ENCODE data around the gene KIF13A. TPM values are rescaled to one million over a fixed set of nuclear protein-coding genes. Genes with fewer than 3 reads are reported as not detected.

KIF13A gene
- total and polyA plus RNA-seq, 10 of the 15 experiments (the other 5 are each of a cell fraction or from before 2014, with no cell fraction given), result 0.02 to 0.26 (median 0.13) TPM; not detected in 2

DNA sequence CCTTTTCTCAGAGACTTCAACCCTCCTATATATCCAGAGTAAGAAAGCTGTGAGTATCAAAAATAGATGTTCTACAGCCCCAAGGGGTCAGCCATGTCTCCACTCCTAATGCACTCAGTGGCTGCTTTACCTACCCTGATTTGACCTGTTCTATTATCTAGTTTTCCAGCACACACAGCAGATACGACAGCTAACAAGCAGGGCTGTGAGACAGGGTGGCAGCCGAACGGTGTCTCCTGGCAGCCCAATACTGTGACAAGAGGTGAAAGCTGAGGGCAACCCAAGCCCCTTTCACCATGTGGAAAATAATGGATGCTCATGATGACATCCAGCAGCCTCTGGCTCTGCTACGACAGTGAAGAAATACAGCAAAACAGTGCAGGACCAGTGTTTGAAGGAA is 67.9 kb downstream of the KIF13A start:
- no peak overlapping the region for H3K27ac ChIP-seq (ENCODE audit: control insufficient read depth, insufficient read depth)
- no peaks in the 10 kb centered on the region for H3K9me3 ChIP-seq (replicated peaks; ENCODE audit: control insufficient read depth, insufficient read depth, low read length)
- TF ChIP-seq ZNF24 (IDR thresholded peaks at IDR 0.05) (no peak), TCF12 (IDR thresholded peaks at IDR 0.05; ENCODE audit: low read depth, low read length) (no peak), MEF2A (IDR thresholded peaks at IDR 0.05; ENCODE audit: insufficient read depth, low read depth, low read length) (no peak), NR2C2 (IDR thresholded peaks at IDR 0.05; ENCODE audit: borderline replicate concordance, control insufficient read depth, insufficient read length, low read depth) (no peak), ZBED1 (IDR thresholded peaks at IDR 0.05; ENCODE audit: borderline replicate concordance) (no peak), LARP7 (IDR thresholded peaks at IDR 0.05) (no peak), MTA2 (IDR thresholded peaks at IDR 0.05; ENCODE audit: low read depth) (no peak)
- ChIA-PET SMC1A (ENCODE audit: uncharacterized antibody, unreplicated experiment) (no interaction called here), CTCF (no interaction called here), POLR2A (no interaction called here), RAD21 (ENCODE audit: unreplicated experiment) (no interaction called here)
- FAIRE-seq (no peak), DNase-seq (ENCODE audit: low read depth, low spot score) (no peak), ATAC-seq (no peak)
- in situ Hi-C loops (cut with MboI), result no loop called here
- no peaks in the 10 kb centered on the region for H3K79me2 ChIP-seq (ENCODE audit: control insufficient read depth, insufficient read depth, low read length)
- no peaks in the 10 kb centered on the region for H3K36me3 ChIP-seq (ENCODE audit: control insufficient read depth in 2 of 2, insufficient read depth in 2 of 2, low read length in 1 of 2)
- intact Hi-C loops (cut with micrococcal nuclease; ENCODE audit: unreplicated experiment), result no loop called here
- 95% methylated on average over 4 of the region's 4 CpGs for WGBS (ENCODE audit: insufficient coverage, insufficient replicate concordance, low lambda C conversion rate, missing lambda C conversion rate)
- no peaks in the 10 kb centered on the region for H3K4me1 ChIP-seq (ENCODE audit: control insufficient read depth, insufficient read depth, low read length)
- no peaks in the 10 kb centered on the region for H4K20me1 ChIP-seq (ENCODE audit: control insufficient read depth, insufficient read depth)
- no peak overlapping the region for H3K4me2 ChIP-seq (ENCODE audit: control insufficient read depth, insufficient read depth)
- no peak overlapping the region for H3K9ac ChIP-seq (ENCODE audit: control insufficient read depth, insufficient read depth, low read length)
- BruUV-seq (replicated peaks), result no TSS peak
- H3K4me3 ChIP-seq, result no peak overlapping the region
- H3K27me3 ChIP-seq (replicated peaks in 1 of 2; ENCODE audit: control insufficient read depth in 2 of 2, insufficient read depth in 2 of 2, low read length in 1 of 2), result no peaks in the 10 kb centered on the region; a peak in 1 of 4 replicates
- no peak overlapping the region for H2AFZ ChIP-seq (ENCODE audit: control insufficient read depth, low read depth, low read length)

DNA sequence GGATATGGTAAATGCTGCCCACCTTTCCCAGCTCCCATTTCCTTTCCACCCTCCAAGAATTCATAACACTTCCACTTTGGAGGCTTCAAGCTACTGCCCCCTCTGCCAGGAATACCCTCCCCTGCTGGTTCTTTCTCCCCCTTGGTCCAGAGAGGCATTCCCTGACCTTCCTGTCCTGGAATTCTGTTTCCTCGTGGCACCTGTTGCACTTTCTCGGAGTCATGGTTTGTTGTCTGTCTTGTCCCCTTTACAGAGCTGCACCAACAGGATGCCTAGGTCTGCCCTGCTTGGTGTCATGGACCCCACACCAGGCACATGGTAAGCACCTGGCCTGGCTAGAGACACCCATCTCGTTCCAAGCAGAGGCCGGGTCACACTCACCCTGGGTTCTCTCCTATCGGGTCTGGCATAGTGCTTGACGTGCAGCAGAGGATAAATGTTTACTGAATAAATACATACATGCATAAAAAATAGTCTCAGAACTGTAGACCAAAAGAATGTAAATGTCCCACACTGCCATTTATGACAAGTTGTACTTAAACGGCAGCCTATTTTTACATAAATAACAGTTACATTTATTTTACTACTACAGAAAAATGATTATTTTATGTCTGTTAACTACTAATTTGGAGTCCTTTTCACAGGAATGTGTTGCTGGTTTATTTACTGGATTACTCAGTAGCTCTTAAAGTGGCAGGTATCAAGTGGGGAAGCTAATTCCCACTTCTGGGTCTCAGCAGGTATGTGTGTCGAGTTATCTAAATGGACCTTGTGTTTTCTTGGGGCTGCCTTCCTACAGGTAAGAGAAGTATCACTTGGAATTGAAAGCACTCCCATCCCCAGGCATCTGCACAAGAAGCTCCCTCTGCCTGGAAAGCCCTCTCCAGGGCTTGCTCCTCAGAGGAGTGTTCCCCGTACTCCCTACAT is 69.3 kb downstream of the KIF13A start:
- no peak overlapping the region for H3K9ac ChIP-seq (ENCODE audit: control insufficient read depth, insufficient read depth, low read length)
- intact Hi-C loops (cut with micrococcal nuclease; ENCODE audit: unreplicated experiment), result no loop called here
- ChIA-PET RAD21 (ENCODE audit: unreplicated experiment) (no interaction called here), POLR2A (interaction anchor here (0.6 kb wide), 1 partner anchor 88 kb away, joined by 3 read pairs; no protein-coding TSS in a partner anchor), CTCF (no interaction called here), SMC1A (ENCODE audit: uncharacterized antibody, unreplicated experiment) (no interaction called here)
- WGBS (ENCODE audit: insufficient coverage, insufficient replicate concordance, low lambda C conversion rate, missing lambda C conversion rate), result 76% methylated on average over 9 of the region's 9 CpGs
- H3K27ac ChIP-seq (ENCODE audit: control insufficient read depth, insufficient read depth), result no peak overlapping the region
- H3K27me3 ChIP-seq (replicated peaks in 1 of 2; ENCODE audit: control insufficient read depth in 2 of 2, insufficient read depth in 2 of 2, low read length in 1 of 2), result no peaks in the 10 kb centered on the region; a peak in 1 of 4 replicates
- in situ Hi-C loops (cut with MboI), result no loop called here
- H2AFZ ChIP-seq (ENCODE audit: control insufficient read depth, low read depth, low read length), result no peak overlapping the region
- no peaks in the 10 kb centered on the region for H3K4me1 ChIP-seq (ENCODE audit: control insufficient read depth, insufficient read depth, low read length)
- H3K9me3 ChIP-seq (replicated peaks; ENCODE audit: control insufficient read depth, insufficient read depth, low read length), result no peaks in the 10 kb centered on the region
- no peak for DNase-seq (ENCODE audit: low read depth, low spot score)
- H3K79me2 ChIP-seq (ENCODE audit: control insufficient read depth, insufficient read depth, low read length), result no peaks in the 10 kb centered on the region
- H3K4me3 ChIP-seq, result no peak overlapping the region
- no peaks in the 10 kb centered on the region for H4K20me1 ChIP-seq (ENCODE audit: control insufficient read depth, insufficient read depth)
- H3K36me3 ChIP-seq (ENCODE audit: control insufficient read depth in 2 of 2, insufficient read depth in 2 of 2, low read length in 1 of 2), result no peaks in the 10 kb centered on the region
- no peak for FAIRE-seq
- H3K4me2 ChIP-seq (ENCODE audit: control insufficient read depth, insufficient read depth), result no peak overlapping the region
- no peak for ATAC-seq
- no TSS peak for BruUV-seq (replicated peaks)
- TF ChIP-seq EP300 (IDR thresholded peaks at IDR 0.05; ENCODE audit: borderline replicate concordance in 1 of 2, control insufficient read depth in 1 of 2, low read depth in 2 of 2, low read length in 2 of 2), result no peak
- no peak for TF ChIP-seq CHD2 (IDR thresholded peaks at IDR 0.05; ENCODE audit: borderline replicate concordance, low read depth, low read length)
- TF ChIP-seq YBX1 (IDR thresholded peaks at IDR 0.05), result no peak
- no peak for TF ChIP-seq TARDBP (IDR thresholded peaks at IDR 0.05; ENCODE audit: borderline replicate concordance)
- TF ChIP-seq TCF3 (IDR thresholded peaks at IDR 0.05; ENCODE audit: borderline replicate concordance, insufficient read depth, low read depth, low read length), result no peak
- no peak for TF ChIP-seq MTA3 (IDR thresholded peaks at IDR 0.05; ENCODE audit: borderline replicate concordance, low read length)
- TF ChIP-seq, protein P1, sequence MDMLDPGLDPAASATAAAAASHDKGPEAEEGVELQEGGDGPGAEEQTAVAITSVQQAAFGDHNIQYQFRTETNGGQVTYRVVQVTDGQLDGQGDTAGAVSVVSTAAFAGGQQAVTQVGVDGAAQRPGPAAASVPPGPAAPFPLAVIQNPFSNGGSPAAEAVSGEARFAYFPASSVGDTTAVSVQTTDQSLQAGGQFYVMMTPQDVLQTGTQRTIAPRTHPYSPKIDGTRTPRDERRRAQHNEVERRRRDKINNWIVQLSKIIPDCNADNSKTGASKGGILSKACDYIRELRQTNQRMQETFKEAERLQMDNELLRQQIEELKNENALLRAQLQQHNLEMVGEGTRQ (IDR thresholded peaks at IDR 0.05; ENCODE audit: borderline replicate concordance, low read depth, low read length), result no peak
- TF ChIP-seq EZH2 (IDR thresholded peaks at IDR 0.05; ENCODE audit: borderline replicate concordance, control insufficient read depth, low read depth, low read length), result no peak
- TF ChIP-seq ZBED1 (IDR thresholded peaks at IDR 0.05; ENCODE audit: borderline replicate concordance), result no peak
- TF ChIP-seq CBX5 (IDR thresholded peaks at IDR 0.05; ENCODE audit: low read depth), result no peak

Data from GM12878 (cell line).